Thyroid gland (tissue), 4 donors: ENCODE data around the gene CHI3L1.

Experiments
- POLR2A ChIP-seq, 2 donors: fragments of 450-650 bp; IDR thresholded peaks; one replicate each; pipeline ENCODE4 v1.6.1; 2017; ENCODE audit warnings: antibody characterized with exemption in 2 of 2, mild to moderate bottlenecking in 2 of 2, moderate library complexity in 1 of 2
- TF ChIP-seq, protein P1 (sequence below), 6 experiments: fragments of 200-600 bp in 3 of 6; fragments of 450-650 bp in 3 of 6; sonication (generic) in 3 of 6; IDR thresholded peaks; one replicate each; pipeline ENCODE4 v1.5.1; 2016 to 2019; ENCODE audit warnings: antibody characterized with exemption in 6 of 6, mild to moderate bottlenecking in 2 of 6, inconsistent platforms in 1 of 6, moderate library complexity in 1 of 6

DNA sequence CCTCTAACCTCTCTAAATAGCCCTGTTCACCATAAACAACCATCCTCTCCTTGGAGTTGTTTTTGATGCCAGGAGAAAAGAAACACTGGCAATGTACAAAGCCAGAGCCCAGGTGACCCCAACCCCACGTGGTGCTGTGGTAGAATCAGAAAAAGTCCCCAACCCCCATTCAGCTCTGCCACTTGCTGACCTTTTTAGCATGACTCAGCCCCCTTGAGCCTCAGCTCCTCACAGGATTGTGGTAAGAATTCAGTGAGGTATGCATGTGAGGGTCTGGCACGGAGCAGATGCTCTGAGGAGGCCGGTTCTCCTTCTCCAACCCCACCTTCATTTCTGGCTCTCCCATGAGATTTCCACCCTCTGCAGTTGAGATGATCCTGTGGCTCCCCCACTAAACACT, 11.1 kb upstream of the CHI3L1 start:
- TF ChIP-seq, protein P1, sequence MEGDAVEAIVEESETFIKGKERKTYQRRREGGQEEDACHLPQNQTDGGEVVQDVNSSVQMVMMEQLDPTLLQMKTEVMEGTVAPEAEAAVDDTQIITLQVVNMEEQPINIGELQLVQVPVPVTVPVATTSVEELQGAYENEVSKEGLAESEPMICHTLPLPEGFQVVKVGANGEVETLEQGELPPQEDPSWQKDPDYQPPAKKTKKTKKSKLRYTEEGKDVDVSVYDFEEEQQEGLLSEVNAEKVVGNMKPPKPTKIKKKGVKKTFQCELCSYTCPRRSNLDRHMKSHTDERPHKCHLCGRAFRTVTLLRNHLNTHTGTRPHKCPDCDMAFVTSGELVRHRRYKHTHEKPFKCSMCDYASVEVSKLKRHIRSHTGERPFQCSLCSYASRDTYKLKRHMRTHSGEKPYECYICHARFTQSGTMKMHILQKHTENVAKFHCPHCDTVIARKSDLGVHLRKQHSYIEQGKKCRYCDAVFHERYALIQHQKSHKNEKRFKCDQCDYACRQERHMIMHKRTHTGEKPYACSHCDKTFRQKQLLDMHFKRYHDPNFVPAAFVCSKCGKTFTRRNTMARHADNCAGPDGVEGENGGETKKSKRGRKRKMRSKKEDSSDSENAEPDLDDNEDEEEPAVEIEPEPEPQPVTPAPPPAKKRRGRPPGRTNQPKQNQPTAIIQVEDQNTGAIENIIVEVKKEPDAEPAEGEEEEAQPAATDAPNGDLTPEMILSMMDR (IDR thresholded peaks at IDR 0.05): no peak
- no peak for TF ChIP-seq POLR2A (IDR thresholded peaks at IDR 0.05)
